GM10847 (cell line): ENCODE measurements around the gene RHBDF1.

Experiments
- POLR2A ChIP-seq: IDR thresholded peaks from 2 replicates; pipeline ENCODE4 v1.6.1; 2011; ENCODE audit not compliant: insufficient read length; ENCODE audit errors: extremely low read depth

Gene RHBDF1

DNA sequence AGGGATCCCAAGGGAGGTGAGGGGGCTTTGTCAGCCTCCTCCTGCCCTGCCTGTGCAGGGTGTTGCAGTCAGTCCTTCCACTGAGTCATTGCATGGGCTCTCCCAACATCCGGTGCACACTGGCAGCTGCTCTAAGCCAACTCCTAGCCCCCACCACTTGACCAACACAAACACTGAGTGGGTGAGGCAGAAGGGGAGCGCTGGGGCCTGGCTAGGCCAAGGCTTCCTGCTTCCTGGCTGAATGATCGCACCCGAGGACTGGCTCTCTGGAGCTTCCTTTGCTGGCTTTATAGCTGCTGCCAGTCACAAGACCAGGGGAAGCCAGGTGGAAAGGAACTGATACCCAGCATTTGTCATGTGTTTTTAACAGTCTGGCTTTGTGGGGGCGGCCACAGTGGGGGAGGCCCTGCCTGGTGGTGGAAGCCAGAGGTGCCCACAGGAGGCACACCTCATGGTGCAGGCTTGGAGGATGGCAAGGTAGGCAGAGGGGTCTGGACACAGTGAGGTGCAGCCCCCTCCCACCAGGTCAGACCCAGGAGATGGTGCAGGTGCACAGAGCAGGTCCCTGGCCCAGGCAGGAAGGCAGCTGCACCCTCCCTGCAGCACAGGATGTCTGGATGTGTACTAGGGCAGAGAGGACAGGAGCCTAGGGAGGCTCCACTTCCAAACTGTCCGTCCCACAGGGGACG lies 12.4 kb upstream of the RHBDF1 start:
- no peak for TF ChIP-seq POLR2A

DNA sequence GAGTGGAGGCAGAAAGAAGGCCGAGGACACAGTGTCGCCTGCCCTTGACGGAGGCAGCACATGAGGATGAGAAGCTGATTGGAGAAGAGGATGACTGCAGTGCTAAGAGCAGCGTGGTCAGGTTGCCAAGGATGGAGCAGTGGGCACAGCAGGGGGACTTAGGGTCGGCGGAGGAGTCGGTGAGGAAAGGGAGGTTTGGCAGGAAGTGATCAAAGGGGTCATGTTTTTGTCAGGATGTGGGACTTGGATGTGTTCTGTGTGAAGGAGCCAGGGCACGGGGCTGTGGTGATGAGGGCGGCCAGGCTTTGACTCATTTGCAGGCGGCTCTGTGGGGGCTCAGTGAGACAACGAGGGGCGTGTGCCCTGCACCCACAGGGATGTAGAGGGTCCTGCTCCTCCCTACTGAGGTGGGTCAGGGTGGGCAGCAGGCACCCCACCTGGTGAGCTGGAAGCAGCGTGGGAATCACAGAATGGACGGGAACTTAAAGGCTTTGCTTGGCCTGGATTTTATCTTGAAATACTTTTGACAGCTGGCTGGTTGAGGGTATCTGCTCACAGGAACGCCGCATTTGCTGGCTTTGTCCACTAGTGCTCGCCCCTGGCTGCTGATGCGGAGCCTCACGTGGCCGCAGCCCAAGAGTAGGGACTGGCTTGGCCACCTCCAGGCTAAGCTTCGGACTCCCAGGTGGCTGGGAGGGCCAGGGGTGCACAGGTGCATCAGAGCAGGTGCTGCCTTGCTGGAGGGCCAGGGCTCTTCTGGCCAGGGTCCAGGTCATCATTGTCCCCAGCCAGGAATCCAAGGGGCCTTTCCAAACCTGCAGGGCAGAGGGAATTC lies 11.6 kb upstream of the RHBDF1 start:
- TF ChIP-seq POLR2A: no peak

DNA sequence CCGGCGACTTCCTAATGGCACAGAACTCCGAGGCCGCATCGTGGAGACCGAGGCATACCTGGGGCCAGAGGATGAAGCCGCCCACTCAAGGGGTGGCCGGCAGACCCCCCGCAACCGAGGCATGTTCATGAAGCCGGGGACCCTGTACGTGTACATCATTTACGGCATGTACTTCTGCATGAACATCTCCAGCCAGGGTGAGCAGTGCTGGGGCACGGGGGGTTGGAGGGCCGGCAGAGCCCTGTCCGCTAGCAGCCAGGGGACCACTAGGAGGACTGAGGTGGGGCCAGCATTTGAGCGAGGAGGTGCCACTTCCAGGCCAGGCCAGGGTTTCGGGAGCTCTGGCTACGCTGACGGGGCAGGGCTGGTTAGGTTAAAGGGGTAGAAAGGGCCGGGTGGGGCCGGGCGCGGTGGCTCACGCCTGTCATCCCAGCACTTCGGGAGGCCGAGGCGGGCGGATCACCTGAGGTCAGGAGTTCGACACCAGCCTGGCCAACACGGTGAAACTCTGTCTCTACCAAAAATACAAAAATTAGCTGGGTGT lies 10.7 kb upstream of the RHBDF1 start:
- no peak for TF ChIP-seq POLR2A

DNA sequence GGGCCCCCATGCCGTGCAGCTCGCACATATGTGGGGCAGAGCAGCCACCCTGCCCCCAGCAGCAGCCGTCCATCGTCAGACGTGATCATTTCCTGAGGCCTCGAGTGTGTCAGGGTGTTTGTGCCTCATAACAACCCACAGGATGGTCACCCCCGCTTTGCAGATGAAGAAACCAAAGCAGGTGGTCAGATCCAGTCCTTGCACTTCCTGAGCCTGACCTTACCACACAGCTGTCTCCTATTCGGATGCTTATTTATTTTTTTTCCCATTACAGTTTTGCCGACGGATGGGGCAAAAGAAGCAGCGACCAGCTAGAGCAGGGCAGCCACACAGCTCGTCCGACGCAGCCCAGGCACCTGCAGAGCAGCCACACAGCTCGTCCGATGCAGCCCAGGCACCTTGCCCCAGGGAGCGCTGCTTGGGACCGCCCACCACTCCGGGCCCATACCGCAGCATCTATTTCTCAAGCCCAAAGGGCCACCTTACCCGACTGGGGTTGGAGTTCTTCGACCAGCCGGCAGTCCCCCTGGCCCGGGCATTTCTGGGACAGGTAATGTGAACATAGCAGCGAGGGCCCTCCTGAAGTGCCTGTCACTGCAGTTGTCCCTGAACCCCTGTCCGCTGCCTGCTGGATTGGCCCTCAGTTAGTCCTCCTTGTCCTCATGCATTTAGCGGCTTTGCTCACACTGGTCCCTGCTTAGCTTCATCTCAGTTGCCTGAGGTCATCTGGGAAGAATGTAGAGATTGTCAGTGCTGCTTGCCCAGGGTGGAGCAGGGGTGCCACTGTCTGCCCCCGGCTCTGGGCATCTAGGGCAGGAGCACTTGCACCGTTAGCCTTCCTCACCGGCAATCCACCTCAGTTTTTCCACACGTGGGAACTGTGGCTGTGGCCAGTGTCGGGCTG lies 7.0 kb upstream of the RHBDF1 start:
- TF ChIP-seq POLR2A: no peak

DNA sequence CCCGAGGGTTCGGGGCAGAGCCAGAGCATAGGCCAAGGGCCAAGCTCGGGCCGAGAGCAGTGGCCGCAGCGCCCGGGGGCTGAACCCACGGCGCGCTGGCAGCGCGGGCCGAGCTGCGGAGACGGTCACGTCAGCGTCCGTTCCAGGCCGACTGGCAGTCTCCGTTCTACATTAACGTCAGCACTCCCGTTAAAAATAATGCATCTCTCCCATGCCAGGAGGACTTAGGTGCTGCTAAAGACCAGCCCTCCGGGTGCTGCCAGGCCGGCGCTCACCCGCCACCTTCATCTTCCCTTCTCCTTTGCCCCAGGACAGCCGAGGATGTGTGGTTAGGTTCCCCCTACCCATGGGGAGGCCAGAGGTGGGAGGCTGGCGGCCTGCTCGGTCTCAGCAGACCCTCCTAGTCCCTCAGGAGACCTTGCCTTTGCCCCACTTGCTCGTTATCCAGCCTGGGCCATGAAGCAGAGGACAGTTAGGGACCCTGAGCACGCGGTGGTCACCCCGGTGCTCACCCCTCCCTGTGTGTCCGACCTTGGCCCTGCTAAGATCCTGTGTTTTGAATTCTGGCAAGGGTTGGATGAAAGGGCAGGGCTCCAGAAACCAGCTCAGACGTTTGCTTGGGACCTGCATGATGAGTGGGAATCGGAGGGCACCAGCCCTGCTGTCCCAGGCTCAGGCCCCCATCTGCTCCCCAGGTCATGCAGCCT lies 6.2 kb upstream of the RHBDF1 start:
- TF ChIP-seq POLR2A: no peak

DNA sequence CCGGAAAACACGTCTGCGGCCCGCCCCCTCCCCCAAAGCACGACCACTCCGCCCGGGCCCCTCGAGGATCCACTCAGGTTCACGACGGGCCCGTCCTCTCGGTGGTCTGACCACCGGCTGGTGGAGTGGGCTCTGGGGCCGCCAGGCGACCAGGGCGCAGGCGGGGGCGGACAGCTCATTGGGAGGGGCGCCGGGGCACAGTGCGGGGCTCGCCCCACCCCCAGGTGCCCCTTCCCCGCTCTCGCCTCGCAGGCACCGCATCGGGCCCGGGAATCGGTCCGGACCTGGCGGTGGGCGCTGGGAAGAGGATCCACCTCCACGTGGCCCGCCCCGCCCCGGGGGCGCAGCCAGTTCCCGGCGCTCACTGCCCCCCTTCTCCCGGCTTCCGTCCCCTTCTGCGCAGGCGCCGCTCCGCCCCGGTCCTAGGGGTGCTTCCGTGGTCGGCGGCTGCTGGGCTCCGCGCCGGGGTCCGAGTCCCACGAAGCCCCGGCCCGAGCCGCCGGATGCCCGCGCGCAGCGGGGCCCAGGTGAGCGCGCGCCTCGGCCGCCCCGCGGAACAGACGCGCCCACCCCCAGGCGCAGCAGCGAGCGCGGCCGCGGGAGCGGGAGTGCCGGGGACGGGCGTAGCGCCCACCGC lies 5.5 kb upstream of the RHBDF1 start, which contains the start of gene MPG:
MPG (plus strand) TSS at position 419 of the 637 bp plus-strand sequence; CDS start at position 504, 85 bp downstream.
- peak; percentile 82 for TF ChIP-seq POLR2A

DNA sequence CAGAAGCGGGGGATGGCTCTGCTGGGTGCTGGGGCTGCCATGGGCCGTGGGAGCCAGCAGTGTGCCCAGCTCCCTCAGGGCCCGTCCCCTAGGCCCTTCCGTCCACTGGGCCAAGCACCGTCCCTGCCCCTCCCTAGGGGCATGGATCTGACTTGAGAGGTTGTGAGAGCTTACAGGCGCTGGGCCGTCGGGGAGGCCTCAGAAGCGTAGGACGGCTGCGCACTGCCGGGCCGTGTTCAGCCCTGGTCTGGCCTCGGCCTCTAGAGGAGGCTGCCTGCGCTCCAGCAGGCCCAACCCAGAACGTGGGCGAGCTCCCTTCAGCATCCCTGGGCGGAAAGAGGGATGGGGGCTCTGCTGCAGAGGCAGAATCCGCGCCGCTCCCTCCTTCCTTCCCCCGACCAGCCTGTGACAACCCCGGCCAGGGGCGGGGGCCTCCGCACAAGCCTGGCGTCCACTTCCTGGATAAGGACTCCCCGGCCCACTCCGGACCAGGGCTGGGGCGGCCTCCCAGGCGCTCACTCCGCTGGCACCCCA lies 4.9 kb upstream of the RHBDF1 start:
- no peak for TF ChIP-seq POLR2A

DNA sequence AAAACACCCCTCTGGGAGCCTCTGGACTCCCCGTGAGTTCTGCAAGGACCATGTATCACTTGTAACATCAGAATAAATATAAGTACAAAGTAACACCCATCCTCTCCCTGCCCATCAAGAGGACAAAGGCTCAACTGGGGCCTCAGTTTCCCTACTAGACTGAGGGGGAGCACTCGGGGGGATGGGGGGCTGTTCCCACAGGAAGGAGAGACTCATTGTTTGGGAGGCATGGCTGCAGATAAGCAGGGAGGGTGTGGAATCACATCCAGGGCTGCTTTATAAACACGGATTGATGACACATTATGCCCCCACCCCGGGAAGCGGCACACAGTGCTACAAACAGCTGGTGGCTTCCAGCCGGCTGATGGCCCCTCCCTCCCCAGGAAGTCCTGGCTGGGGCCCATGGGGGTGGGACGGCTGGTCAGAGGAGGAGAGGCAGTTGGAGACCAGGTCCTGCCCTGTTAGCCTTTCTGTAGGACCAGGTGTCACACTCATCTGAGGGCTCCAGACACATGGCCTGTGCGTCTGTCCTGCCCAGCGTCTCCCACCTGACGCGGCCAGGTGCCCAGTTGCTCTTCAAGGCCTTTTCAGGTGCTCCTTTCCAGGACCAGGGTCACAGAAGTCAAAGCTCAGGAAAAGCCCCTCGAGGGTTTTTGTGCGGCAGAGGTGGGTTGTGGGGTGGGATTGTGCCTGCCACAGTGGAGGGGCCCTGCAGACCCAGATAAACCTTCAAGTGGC lies 4.3 kb upstream of the RHBDF1 start:
- TF ChIP-seq POLR2A: no peak

DNA sequence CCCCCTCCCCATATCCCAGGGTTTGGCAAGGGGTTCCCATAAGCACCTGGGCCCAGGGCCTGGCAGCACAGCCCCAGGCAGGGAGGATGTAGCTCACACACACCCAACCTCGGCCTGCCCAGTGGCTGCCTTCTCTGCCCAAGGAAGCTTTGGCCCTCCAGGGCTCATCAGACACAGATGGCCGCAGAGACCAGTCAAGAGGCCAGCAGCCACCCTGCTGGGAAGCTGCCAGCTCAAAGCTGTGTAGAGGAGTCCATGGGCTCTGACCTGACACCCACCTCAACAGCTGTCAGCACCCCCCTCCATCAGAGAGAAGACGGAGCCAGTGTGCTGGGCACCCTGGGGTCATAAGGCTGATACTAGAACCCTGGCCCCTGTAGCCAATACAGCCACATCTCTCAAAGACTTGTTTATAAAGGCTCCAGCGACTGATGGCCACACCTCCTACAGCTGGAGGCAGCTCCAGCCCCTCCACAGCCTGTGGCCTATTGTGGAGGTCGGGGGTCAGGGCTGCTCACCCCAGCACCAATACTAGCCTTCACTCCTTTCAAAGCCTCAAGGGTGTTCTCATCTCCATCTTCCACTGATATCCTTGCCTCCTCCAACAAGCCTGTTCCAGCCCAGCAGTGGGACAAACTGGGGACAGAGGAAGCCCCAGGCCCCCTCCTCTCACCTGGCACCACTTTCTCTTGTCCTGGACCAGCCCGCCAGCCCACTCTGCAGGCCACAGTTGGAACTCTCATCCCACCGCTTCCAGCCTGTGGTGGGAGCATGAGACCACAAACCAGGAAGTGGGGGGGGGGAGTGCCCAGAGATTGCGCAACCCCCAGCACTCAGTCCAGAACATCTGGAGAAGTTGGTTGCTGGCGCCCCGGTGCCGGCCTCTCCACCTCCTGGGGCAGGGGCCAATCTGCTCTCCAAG lies 3.4 kb upstream of the RHBDF1 start:
- no peak for TF ChIP-seq POLR2A

DNA sequence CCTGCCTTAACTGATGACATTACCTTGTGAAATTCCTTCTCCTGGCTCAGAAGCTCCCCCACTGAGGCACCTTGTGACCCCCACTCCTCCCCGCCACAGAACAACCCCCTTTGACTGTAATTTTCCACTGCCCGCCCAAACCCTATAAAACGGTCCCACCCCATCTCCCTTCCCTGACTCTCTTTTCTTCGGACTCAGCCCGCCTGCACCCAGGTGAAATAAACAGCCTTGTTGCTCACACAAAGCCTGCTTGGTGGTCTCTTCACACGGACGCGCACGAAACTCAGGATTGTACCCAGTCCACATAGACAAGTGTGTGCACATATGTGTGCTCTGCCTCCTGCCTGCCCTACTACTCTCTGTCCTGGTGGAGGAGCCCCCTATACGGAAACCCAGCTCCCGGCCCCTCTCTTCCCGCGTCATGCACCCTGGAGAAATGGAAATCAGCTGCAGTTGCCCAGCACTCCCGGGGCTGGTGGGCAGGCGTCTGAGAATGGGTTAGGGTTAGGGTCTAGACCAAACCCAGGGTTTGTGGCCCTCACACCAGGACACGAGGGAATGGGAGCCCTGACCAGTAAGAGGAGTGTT lies 2.4 kb upstream of the RHBDF1 start:
- TF ChIP-seq POLR2A: no peak

DNA sequence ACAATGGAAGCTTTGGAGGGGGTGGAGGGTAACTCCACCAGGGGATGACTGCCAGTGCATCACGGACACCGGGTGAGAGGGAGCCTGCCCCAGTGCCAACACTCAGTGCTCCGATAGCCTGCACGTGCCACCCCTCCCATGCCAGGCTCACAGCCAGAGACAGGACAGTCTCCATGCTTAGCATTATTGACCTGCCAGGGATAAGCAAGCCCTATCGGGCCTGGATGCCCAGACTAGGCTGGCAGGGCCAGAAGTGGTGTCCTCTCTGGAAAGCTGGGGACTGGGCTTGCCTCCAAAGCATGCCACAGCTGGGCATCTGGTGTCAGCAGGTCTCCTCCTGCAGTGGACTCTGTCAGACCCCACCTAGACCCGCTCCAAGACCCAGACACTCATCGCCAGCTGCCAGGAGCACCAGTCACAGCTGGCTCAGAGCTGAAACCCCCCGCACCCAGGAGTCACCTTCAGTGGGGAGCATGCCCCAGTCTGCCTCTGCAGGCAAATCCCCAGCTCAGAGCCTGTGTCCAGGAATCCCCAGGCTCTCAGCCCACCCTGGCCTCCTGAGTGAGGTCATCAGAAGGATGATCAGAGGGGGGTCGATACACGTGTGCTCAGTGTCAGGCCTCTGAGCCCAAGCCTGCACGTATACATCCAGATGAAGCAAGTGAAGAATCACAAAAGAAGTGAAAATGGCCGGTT lies 1.8 kb upstream of the RHBDF1 start:
- no peak for TF ChIP-seq POLR2A
